ENCODE data around the gene WDR47.

Gene WDR47

GRCh38 chr1:108962681-108963051 is 79.2 kb downstream of the WDR47 start (continued):
- no peak for TF ChIP-seq CSRNP3 (CRISPR knock-in tag; IDR thresholded peaks at IDR 0.05)
- TF ChIP-seq TOX (CRISPR knock-in tag; IDR thresholded peaks at IDR 0.05; ENCODE audit: borderline replicate concordance), result no peak
- no peak for TF ChIP-seq ZFP30 (CRISPR knock-in tag; IDR thresholded peaks at IDR 0.05)
- no peak for TF ChIP-seq ZFP3 (CRISPR knock-in tag; IDR thresholded peaks at IDR 0.05)
- no peak for TF ChIP-seq ARNTL (CRISPR knock-in tag; IDR thresholded peaks at IDR 0.05; ENCODE audit: borderline replicate concordance, low read depth)
- TF ChIP-seq BACH2 (CRISPR knock-in tag; IDR thresholded peaks at IDR 0.05; ENCODE audit: borderline replicate concordance), result no peak
- TF ChIP-seq ZC3H10 (CRISPR knock-in tag; IDR thresholded peaks at IDR 0.05), result no peak
- no peak for TF ChIP-seq ZNF565 (CRISPR knock-in tag; conservative IDR thresholded peaks at IDR 0.05; ENCODE audit: low read depth)

GRCh38 chr1:108961752-108962486 is 80.0 kb downstream of the WDR47 start:
- no peak for ATAC-seq
- no peak for TF ChIP-seq BACH2 (CRISPR knock-in tag; IDR thresholded peaks at IDR 0.05; ENCODE audit: borderline replicate concordance)
- no peak for TF ChIP-seq CSDC2 (CRISPR knock-in tag; IDR thresholded peaks at IDR 0.05)

GRCh38 chr1:108961198-108961597 is 80.7 kb downstream of the WDR47 start:
- no peak for TF ChIP-seq CSDC2 (CRISPR knock-in tag; IDR thresholded peaks at IDR 0.05)
- TF ChIP-seq ZNF70 (CRISPR knock-in tag; IDR thresholded peaks at IDR 0.05), result no peak
- no peak for TF ChIP-seq TCF4 (CRISPR knock-in tag; IDR thresholded peaks at IDR 0.05; ENCODE audit: borderline replicate concordance)
- TF ChIP-seq CSRNP3 (CRISPR knock-in tag; IDR thresholded peaks at IDR 0.05), result no peak
- TF ChIP-seq POU6F1 (CRISPR knock-in tag; IDR thresholded peaks at IDR 0.05; ENCODE audit: borderline replicate concordance, low read depth), result no peak
- TF ChIP-seq PATZ1 (CRISPR knock-in tag; IDR thresholded peaks at IDR 0.05; ENCODE audit: borderline replicate concordance), result no peak
- no peak for TF ChIP-seq PPARA (CRISPR knock-in tag; IDR thresholded peaks at IDR 0.05; ENCODE audit: borderline replicate concordance)
- TF ChIP-seq TOX (CRISPR knock-in tag; IDR thresholded peaks at IDR 0.05; ENCODE audit: borderline replicate concordance), result no peak
- TF ChIP-seq ZNF8 (CRISPR knock-in tag; IDR thresholded peaks at IDR 0.05), result no peak
- ATAC-seq, result no peak

GRCh38 chr1:108960719-108961118 is 81.2 kb downstream of the WDR47 start:
- ATAC-seq, result no peak
- TF ChIP-seq PPARA (CRISPR knock-in tag; IDR thresholded peaks at IDR 0.05; ENCODE audit: borderline replicate concordance) (no peak), ARNTL (CRISPR knock-in tag; IDR thresholded peaks at IDR 0.05; ENCODE audit: borderline replicate concordance, low read depth) (no peak)

GRCh38 chr1:108957888-108958287 is 84.0 kb downstream of the WDR47 start:
- no peak for ATAC-seq
- no peak for TF ChIP-seq ZFP3 (CRISPR knock-in tag; IDR thresholded peaks at IDR 0.05)
- no peak for TF ChIP-seq ARNTL (CRISPR knock-in tag; IDR thresholded peaks at IDR 0.05; ENCODE audit: borderline replicate concordance, low read depth)
- no peak for TF ChIP-seq ISL1 (CRISPR knock-in tag; IDR thresholded peaks at IDR 0.05)
- TF ChIP-seq CSRNP3 (CRISPR knock-in tag; IDR thresholded peaks at IDR 0.05), result no peak
- no peak for TF ChIP-seq TOX (CRISPR knock-in tag; IDR thresholded peaks at IDR 0.05; ENCODE audit: borderline replicate concordance)
- no peak for TF ChIP-seq CSDC2 (CRISPR knock-in tag; IDR thresholded peaks at IDR 0.05)
- TF ChIP-seq ESRRG (CRISPR knock-in tag; IDR thresholded peaks at IDR 0.05), result no peak
- TF ChIP-seq ZC3H10 (CRISPR knock-in tag; IDR thresholded peaks at IDR 0.05), result no peak
- no peak for TF ChIP-seq BACH2 (CRISPR knock-in tag; IDR thresholded peaks at IDR 0.05; ENCODE audit: borderline replicate concordance)
- TF ChIP-seq SNAI2 (CRISPR knock-in tag; IDR thresholded peaks at IDR 0.05), result no peak
- no peak for TF ChIP-seq RARB (CRISPR knock-in tag; IDR thresholded peaks at IDR 0.05)
- no peak for TF ChIP-seq ZFP30 (CRISPR knock-in tag; IDR thresholded peaks at IDR 0.05)
- TF ChIP-seq OSR1 (CRISPR knock-in tag; IDR thresholded peaks at IDR 0.05), result no peak
- no peak for TF ChIP-seq ZNF565 (CRISPR knock-in tag; conservative IDR thresholded peaks at IDR 0.05; ENCODE audit: low read depth)
- no peak for TF ChIP-seq CREB5 (CRISPR knock-in tag; IDR thresholded peaks at IDR 0.05; ENCODE audit: low read depth)
- no peak for TF ChIP-seq GLIS3 (CRISPR knock-in tag; IDR thresholded peaks at IDR 0.05)
- no peak for TF ChIP-seq TCF4 (CRISPR knock-in tag; IDR thresholded peaks at IDR 0.05; ENCODE audit: borderline replicate concordance)
